A549 (cell line): ENCODE data around the gene TNFSF15. TPM values are rescaled to one million over a fixed set of nuclear protein-coding genes. Genes with fewer than 3 reads are reported as not detected.

Source experiments
- ATAC-seq, 2 experiments: fragments of 200-7000 bp in 1 of 2; fragments of >200 bp in 1 of 2; cut with Nextera tagmentation in 1 of 2; cut with Tn5 transposase in 1 of 2; 3 replicates each; pipeline versions ENCODE4 v1.8.0 to v1.9.1; 2018 to 2020; ENCODE audit warnings: mild to moderate bottlenecking in 1 of 2, moderate library complexity in 1 of 2
- CTCF ChIA-PET: fragments of 300-600 bp; sonication (Branson Sonifier 250); formaldehyde crosslinking; extraction: SDS; loops from one replicate; lab custom pipeline; 2021; ENCODE audit warnings: antibody characterized with exemption, inconsistent platforms; lab: Yijun Ruan, JAX
- POLR2A ChIA-PET: fragments of 350-600 bp; formaldehyde crosslinking; extraction: SDS; loops from one replicate; lab custom pipeline; 2021; ENCODE audit warnings: antibody characterized with exemption, inconsistent platforms; lab: Yijun Ruan, JAX
- DNase-seq, 2 experiments: peaks; one replicate each; pipeline versions ENCODE4 v3.0.0 to v3.0.0-alpha.2; 2011 to 2016; ENCODE audit warnings: low read depth in 1 of 2, low spot score in 1 of 2
- FAIRE-seq: peaks from 2 replicates; lab custom pipeline; 2011; peaks lifted over from hg19 to GRCh38; lab: Jason Lieb, UNC
- H3K27ac ChIP-seq, 2 experiments: fragments of >200 bp; sonication (Bioruptor Twin); formaldehyde crosslinking; 3 replicates each; pipeline ENCODE4 v1.5.1; 2016 to 2017
- H3K4me1 ChIP-seq: fragments of >200 bp; sonication (Bioruptor Twin); formaldehyde crosslinking; 3 replicates; pipeline ENCODE4 v1.6.1; 2016
- H3K4me2 ChIP-seq: fragments of >200 bp; sonication (Bioruptor Twin); formaldehyde crosslinking; 3 replicates; pipeline ENCODE4 v1.6.1; 2016
- H3K4me3 ChIP-seq: fragments of >200 bp; sonication (Bioruptor Twin); formaldehyde crosslinking; 3 replicates; pipeline ENCODE4 v1.5.1; 2016
- H3K9me3 ChIP-seq: fragments of >200 bp; sonication (Bioruptor Twin); formaldehyde crosslinking; 3 replicates; pipeline ENCODE4 v1.6.1; 2016
- CBX2 ChIP-seq: fragments of 200-600 bp; sonication (generic); IDR thresholded peaks from 2 replicates; pipeline ENCODE4 v1.6.1; 2016; ENCODE audit warnings: low read depth, mild to moderate bottlenecking, borderline replicate concordance
- CEBPB ChIP-seq, 2 experiments: fragments of >200 bp in 1 of 2; sonication (Bioruptor Twin) in 1 of 2; formaldehyde crosslinking in 1 of 2; IDR thresholded peaks; 2 replicates each; pipeline ENCODE4 v1.6.1; 2012 to 2016
- CHD4 ChIP-seq: fragments of 200-600 bp; sonication (generic); IDR thresholded peaks from 2 replicates; pipeline ENCODE4 v1.6.1; 2016; ENCODE audit warnings: antibody characterized with exemption, mild to moderate bottlenecking, borderline replicate concordance
- GATA3 ChIP-seq: IDR thresholded peaks from 2 replicates; pipeline ENCODE4 v1.6.1; 2012; ENCODE audit warnings: borderline replicate concordance
- HDAC2 ChIP-seq: fragments of 200-600 bp; sonication (generic); IDR thresholded peaks from 2 replicates; pipeline ENCODE4 v1.6.1; 2016
- HEYL ChIP-seq: fragments of 250-450 bp; sonication (Bioruptor Pico); IDR thresholded peaks from 2 replicates; pipeline ENCODE4 v1.8.0; 2021; ENCODE audit warnings: mild to moderate bottlenecking, moderate library complexity
- HOXA7 ChIP-seq: fragments of 250-450 bp; sonication (Bioruptor Pico); IDR thresholded peaks from 2 replicates; pipeline ENCODE4 v1.5.0; 2020; ENCODE audit warnings: mild to moderate bottlenecking, moderate library complexity
- HOXB5 ChIP-seq: fragments of 250-450 bp; sonication (Bioruptor Pico); IDR thresholded peaks from 2 replicates; pipeline ENCODE4 v1.5.0; 2020; ENCODE audit warnings: mild to moderate bottlenecking, moderate library complexity
- KDM5A ChIP-seq: fragments of 200-600 bp; sonication (generic); IDR thresholded peaks from 2 replicates; pipeline ENCODE4 v1.6.1; 2016; ENCODE audit warnings: antibody characterized with exemption, mild to moderate bottlenecking
- MYC ChIP-seq: IDR thresholded peaks from 2 replicates; pipeline ENCODE4 v1.6.1; 2012; ENCODE audit warnings: mild to moderate bottlenecking, inconsistent platforms, low read length, improper control_type of control experiment, borderline replicate concordance
- NR3C1 ChIP-seq: fragments of >200 bp; sonication (Bioruptor Twin); formaldehyde crosslinking; IDR thresholded peaks from 3 replicates; pipeline ENCODE4 v1.6.1; 2017
- POLR2A ChIP-seq: IDR thresholded peaks from 2 replicates; pipeline ENCODE4 v1.6.1; 2012; ENCODE audit warnings: mild to moderate bottlenecking, low read length
- RAD21 ChIP-seq, 2 experiments: fragments of >200 bp in 1 of 2; sonication (Bioruptor Twin) in 1 of 2; formaldehyde crosslinking in 1 of 2; IDR thresholded peaks in 1 of 2; conservative IDR thresholded peaks in 1 of 2; 2 replicates in 1 of 2; 3 replicates in 1 of 2; pipeline ENCODE4 v1.6.1; 2012 to 2018; ENCODE audit warnings: inconsistent platforms in 1 of 2
- RARB ChIP-seq: fragments of 250-450 bp; sonication (Bioruptor Pico); IDR thresholded peaks from 2 replicates; pipeline ENCODE4 v1.8.0; 2021; ENCODE audit warnings: mild to moderate bottlenecking, moderate library complexity
- ZNF302 ChIP-seq: fragments of 250-450 bp; sonication (Bioruptor Pico); IDR thresholded peaks from 2 replicates; pipeline ENCODE4 v1.9.0; 2021; ENCODE audit warnings: inconsistent platforms, mild to moderate bottlenecking, moderate library complexity
- WGBS: methylation state at CpG from one replicate; pipeline ENCODE4 v1.1.6; 2017; ENCODE audit errors: missing lambda C conversion rate; 5-methylcytosine and 5-hydroxymethylcytosine counted together
- polyA plus RNA-seq, 4 experiments: library from polyadenylated mRNA; depleted of rRNA in 3 of 4; stranded (reverse); fragments of >200 nt; fragmentation: RNase III in 1 of 4; extraction: RNeasy Plus Mini Kit Qiagen cat#74134 plus additional on column Dnase treatment in 1 of 4; gene quantifications; 2 replicates in 3 of 4; 3 replicates in 1 of 4; pipeline ENCODE4 v1.2.3, GENCODE V29; 2011 to 2017
- TF ChIP-seq, protein P1 (sequence below): IDR thresholded peaks from 2 replicates; pipeline ENCODE4 v1.6.1; 2012
- TF ChIP-seq, protein P2 (sequence below): fragments of 250-450 bp; sonication (Bioruptor Pico); IDR thresholded peaks from 2 replicates; pipeline ENCODE4 v1.5.0; 2020; ENCODE audit warnings: low read depth, mild to moderate bottlenecking, moderate library complexity
- TF ChIP-seq, protein P3 (sequence below): IDR thresholded peaks from 2 replicates; pipeline ENCODE4 v1.6.1; 2012
- TF ChIP-seq, protein P4 (sequence below): fragments of 200-600 bp; sonication (generic); IDR thresholded peaks from 2 replicates; pipeline ENCODE4 v1.6.1; 2016; ENCODE audit warnings: antibody characterized with exemption, mild to moderate bottlenecking, moderate library complexity
- TF ChIP-seq, protein P5 (sequence below): fragments of 250-450 bp; sonication (Bioruptor Pico); IDR thresholded peaks from 2 replicates; pipeline ENCODE4 v1.5.0; 2021; ENCODE audit warnings: mild to moderate bottlenecking, moderate library complexity, borderline replicate concordance

The TNFSF15 gene
- polyA plus RNA-seq, 2 of the 4 experiments (the other 2 are of a cell fraction), result 2.8 to 5.6 TPM

DNA sequence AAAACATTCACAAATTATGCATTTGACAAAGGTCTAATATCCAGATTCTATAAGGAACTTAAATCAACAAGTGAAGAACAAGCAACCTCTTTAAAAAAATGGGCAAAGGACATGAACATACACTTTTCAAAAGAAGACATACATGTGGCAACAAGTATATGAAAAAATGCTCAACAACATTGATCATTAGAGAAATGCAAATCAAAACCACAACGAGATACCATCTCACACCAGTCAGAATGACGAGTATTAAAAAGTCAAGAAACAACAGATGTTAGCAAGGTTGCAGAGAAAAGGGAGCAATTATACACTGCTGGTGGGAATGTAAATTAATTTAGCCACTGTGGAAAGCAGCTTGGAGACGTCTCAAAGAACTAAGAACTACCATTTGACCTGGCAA lies 38.9 kb upstream of the TNFSF15 start (continued):
- no peak for TF ChIP-seq GATA3

DNA sequence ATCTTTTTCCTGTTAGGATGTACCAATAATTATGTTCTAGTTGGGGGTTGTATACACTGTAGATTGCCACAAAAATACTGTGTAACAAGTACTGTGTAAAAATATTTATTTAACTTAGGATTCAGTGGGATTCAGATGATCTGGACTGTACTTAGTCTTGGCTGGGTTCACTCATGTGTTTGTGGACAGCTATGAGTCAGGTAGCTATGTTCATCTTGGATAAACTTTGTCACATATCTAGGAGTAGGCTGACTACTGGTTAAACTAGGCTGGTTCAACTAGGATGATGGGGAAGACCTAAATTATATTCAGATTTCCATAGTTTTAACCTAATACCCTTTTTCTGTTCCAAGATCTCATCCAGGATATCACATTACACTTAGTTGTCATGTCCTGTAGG lies 32.1 kb upstream of the TNFSF15 start:
- no peak overlapping the region for H3K27ac ChIP-seq
- FAIRE-seq (no peak), ATAC-seq (no peak)
- H3K9me3 ChIP-seq, result peaks cover 16% of the 10 kb centered on the region
- CTCF ChIA-PET, result interaction anchor here (1.0 to 1.8 kb wide), 2 partner anchors 39 to 69 kb away, joined by 3 to 4 read pairs; no protein-coding TSS in a partner anchor
- TF ChIP-seq HDAC2 (no peak), NR3C1 (no peak), HOXA7 (CRISPR knock-in tag) (no peak), MYC (no peak), RAD21 (conservative IDR thresholded peaks at IDR 0.05 in 1 of 2, IDR thresholded peaks at IDR 0.05 in 1 of 2) (no peak), CEBPB (IDR thresholded peaks at IDR 0.05) (no peak), GATA3 (no peak), RARB (CRISPR knock-in tag) (no peak), KDM5A (no peak), CBX2 (no peak), POLR2A (no peak)
- TF ChIP-seq, protein P1, sequence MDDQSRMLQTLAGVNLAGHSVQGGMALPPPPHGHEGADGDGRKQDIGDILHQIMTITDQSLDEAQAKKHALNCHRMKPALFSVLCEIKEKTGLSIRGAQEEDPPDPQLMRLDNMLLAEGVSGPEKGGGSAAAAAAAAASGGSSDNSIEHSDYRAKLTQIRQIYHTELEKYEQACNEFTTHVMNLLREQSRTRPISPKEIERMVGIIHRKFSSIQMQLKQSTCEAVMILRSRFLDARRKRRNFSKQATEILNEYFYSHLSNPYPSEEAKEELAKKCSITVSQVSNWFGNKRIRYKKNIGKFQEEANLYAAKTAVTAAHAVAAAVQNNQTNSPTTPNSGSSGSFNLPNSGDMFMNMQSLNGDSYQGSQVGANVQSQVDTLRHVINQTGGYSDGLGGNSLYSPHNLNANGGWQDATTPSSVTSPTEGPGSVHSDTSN, result no peak
- TF ChIP-seq, protein P2, sequence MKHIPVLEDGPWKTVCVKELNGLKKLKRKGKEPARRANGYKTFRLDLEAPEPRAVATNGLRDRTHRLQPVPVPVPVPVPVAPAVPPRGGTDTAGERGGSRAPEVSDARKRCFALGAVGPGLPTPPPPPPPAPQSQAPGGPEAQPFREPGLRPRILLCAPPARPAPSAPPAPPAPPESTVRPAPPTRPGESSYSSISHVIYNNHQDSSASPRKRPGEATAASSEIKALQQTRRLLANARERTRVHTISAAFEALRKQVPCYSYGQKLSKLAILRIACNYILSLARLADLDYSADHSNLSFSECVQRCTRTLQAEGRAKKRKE (CRISPR knock-in tag), result no peak
- TF ChIP-seq, protein P3, sequence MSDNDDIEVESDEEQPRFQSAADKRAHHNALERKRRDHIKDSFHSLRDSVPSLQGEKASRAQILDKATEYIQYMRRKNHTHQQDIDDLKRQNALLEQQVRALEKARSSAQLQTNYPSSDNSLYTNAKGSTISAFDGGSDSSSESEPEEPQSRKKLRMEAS, result no peak
- TF ChIP-seq, protein P4, sequence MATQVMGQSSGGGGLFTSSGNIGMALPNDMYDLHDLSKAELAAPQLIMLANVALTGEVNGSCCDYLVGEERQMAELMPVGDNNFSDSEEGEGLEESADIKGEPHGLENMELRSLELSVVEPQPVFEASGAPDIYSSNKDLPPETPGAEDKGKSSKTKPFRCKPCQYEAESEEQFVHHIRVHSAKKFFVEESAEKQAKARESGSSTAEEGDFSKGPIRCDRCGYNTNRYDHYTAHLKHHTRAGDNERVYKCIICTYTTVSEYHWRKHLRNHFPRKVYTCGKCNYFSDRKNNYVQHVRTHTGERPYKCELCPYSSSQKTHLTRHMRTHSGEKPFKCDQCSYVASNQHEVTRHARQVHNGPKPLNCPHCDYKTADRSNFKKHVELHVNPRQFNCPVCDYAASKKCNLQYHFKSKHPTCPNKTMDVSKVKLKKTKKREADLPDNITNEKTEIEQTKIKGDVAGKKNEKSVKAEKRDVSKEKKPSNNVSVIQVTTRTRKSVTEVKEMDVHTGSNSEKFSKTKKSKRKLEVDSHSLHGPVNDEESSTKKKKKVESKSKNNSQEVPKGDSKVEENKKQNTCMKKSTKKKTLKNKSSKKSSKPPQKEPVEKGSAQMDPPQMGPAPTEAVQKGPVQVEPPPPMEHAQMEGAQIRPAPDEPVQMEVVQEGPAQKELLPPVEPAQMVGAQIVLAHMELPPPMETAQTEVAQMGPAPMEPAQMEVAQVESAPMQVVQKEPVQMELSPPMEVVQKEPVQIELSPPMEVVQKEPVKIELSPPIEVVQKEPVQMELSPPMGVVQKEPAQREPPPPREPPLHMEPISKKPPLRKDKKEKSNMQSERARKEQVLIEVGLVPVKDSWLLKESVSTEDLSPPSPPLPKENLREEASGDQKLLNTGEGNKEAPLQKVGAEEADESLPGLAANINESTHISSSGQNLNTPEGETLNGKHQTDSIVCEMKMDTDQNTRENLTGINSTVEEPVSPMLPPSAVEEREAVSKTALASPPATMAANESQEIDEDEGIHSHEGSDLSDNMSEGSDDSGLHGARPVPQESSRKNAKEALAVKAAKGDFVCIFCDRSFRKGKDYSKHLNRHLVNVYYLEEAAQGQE, result no peak
- TF ChIP-seq, all 56 proteins: peak for 0
- no peaks in the 10 kb centered on the region for H3K4me1 ChIP-seq
- POLR2A ChIA-PET, result no interaction called here
- H3K4me2 ChIP-seq, result no peak overlapping the region
- DNase-seq, result no peak
- H3K4me3 ChIP-seq, result no peak overlapping the region

DNA sequence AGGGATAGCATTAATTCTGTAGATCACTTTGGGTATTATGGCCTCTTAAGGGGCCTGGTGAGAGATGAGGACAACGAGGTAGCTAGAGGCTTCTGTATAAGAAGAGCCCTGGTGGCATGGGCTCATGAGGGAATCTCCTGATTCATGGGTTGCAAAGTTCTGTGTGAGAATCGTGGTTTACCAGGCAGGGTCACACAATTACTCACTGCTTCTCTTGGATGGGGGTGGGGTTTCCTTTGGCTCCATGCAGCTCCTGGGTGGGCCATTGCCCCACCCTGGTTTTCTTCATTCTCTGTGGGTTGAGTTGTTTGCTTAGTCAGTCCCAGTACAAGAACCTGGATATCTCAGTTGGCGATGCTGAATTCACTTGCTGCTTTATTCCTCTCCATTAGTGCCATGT lies 30.9 kb upstream of the TNFSF15 start:
- FAIRE-seq (no peak), ATAC-seq (no peak), DNase-seq (no peak)
- Histone ChIP-seq H3K4me1 (no peaks in the 10 kb centered on the region), H3K4me2 (no peak overlapping the region), H3K9me3 (peaks cover 23% of the 10 kb centered on the region), H3K4me3 (no peak overlapping the region), H3K27ac (no peak overlapping the region)
- 48% methylated on average over 3 of the region's 3 CpGs for WGBS
- POLR2A ChIA-PET, result no interaction called here
- CTCF ChIA-PET, result interaction anchor here (0.8 to 1.8 kb wide), 3 partner anchors 25 to 97 kb away, joined by 3 to 4 read pairs (median 4); no protein-coding TSS in a partner anchor
- TF ChIP-seq HOXB5 (CRISPR knock-in tag), result no peak
- TF ChIP-seq CHD4, result no peak
- TF ChIP-seq, protein P5, sequence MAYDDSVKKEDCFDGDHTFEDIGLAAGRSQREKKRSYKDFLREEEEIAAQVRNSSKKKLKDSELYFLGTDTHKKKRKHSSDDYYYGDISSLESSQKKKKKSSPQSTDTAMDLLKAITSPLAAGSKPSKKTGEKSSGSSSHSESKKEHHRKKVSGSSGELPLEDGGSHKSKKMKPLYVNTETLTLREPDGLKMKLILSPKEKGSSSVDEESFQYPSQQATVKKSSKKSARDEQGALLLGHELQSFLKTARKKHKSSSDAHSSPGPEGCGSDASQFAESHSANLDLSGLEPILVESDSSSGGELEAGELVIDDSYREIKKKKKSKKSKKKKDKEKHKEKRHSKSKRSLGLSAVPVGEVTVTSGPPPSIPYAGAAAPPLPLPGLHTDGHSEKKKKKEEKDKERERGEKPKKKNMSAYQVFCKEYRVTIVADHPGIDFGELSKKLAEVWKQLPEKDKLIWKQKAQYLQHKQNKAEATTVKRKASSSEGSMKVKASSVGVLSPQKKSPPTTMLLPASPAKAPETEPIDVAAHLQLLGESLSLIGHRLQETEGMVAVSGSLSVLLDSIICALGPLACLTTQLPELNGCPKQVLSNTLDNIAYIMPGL (CRISPR knock-in tag), result no peak
- TF ChIP-seq HEYL, result no peak
- no peak for TF ChIP-seq ZNF302 (CRISPR knock-in tag)
- TF ChIP-seq, protein P4, result no peak
- TF ChIP-seq CEBPB (IDR thresholded peaks at IDR 0.05), result no peak
